ENCODE results near the gene EXOC6B. TPM values are rescaled to one million over a fixed set of nuclear protein-coding genes. Genes with fewer than 3 reads are reported as not detected.

The EXOC6B gene
- total RNA-seq, 2 experiments from 2014 or later: 16.9 to 17.5 TPM

- peaks cover 0 to 9% of the 10 kb centered on the region in 2 experiments for H3K9me3 ChIP-seq (ENCODE audit: control insufficient read depth in 1 of 2, insufficient read depth in 1 of 2, low read length in 2 of 2)
- Mint-ChIP-seq H3K4me1 (ENCODE audit: low read depth) (peaks cover 4% of the 10 kb centered on the region), H3K36me3 (ENCODE audit: low read depth) (peaks cover 32% of the 10 kb centered on the region), H3K9me3 (peaks cover 7% of the 10 kb centered on the region), H3K27me3 (no peaks in the 10 kb centered on the region), H3K27ac (no peak overlapping the region), H3K4me3 (no peak overlapping the region)
- CTCF ChIA-PET: no interaction called here
- no peaks in the 10 kb centered on the region for H3K27me3 ChIP-seq (ENCODE audit: control insufficient read depth in 1 of 2, insufficient read depth in 2 of 2, low read length in 2 of 2)
- H3K27ac ChIP-seq (ENCODE audit: low read depth in 1 of 2, low read length in 2 of 2): no peak overlapping the region
- DNase-seq (no peak), ATAC-seq (ENCODE audit: poor library complexity) (no peak)
- POLR2A ChIA-PET: no interaction called here
- no peaks in the 10 kb centered on the region for H3K36me3 ChIP-seq (ENCODE audit: insufficient read depth, low read length)
- no peaks in the 10 kb centered on the region for H3K4me1 ChIP-seq (ENCODE audit: insufficient read depth, low read length)
- no peak overlapping the region for H3K4me3 ChIP-seq (ENCODE audit: low read length)
- intact Hi-C loops (cut with DNase I, micrococcal nuclease): no loop called here
- no peak for TF ChIP-seq CTCF (IDR thresholded peaks at IDR 0.05)
These were observed 213.1 kb downstream of the EXOC6B start for GRCh38 chr2:72612614-72613160.

GRCh38 chr2:72607189-72607588 lies 218.6 kb downstream of the EXOC6B start:
- H3K4me3 Mint-ChIP-seq: no peak overlapping the region
- no peak for TF ChIP-seq CTCF (IDR thresholded peaks at IDR 0.05)
- H3K36me3 Mint-ChIP-seq (ENCODE audit: low read depth): peaks cover 6% of the 10 kb centered on the region
- CTCF ChIA-PET: no interaction called here
- Histone ChIP-seq H3K27me3 (ENCODE audit: control insufficient read depth in 1 of 2, insufficient read depth in 2 of 2, low read length in 2 of 2) (no peaks in the 10 kb centered on the region), H3K36me3 (ENCODE audit: insufficient read depth, low read length) (no peaks in the 10 kb centered on the region), H3K4me3 (ENCODE audit: low read length) (no peak overlapping the region), H3K27ac (ENCODE audit: low read depth in 1 of 2, low read length in 2 of 2) (no peak overlapping the region), H3K4me1 (ENCODE audit: insufficient read depth, low read length) (no peaks in the 10 kb centered on the region), H3K9me3 (ENCODE audit: control insufficient read depth in 1 of 2, insufficient read depth in 1 of 2, low read length in 2 of 2) (no peaks in the 10 kb centered on the region)
- POLR2A ChIA-PET: no interaction called here
- H3K4me1 Mint-ChIP-seq (ENCODE audit: low read depth): no peaks in the 10 kb centered on the region
- ATAC-seq (ENCODE audit: poor library complexity) (no peak), DNase-seq (no peak)
- no peaks in the 10 kb centered on the region for H3K9me3 Mint-ChIP-seq
- no peak overlapping the region for H3K27ac Mint-ChIP-seq
- no peaks in the 10 kb centered on the region for H3K27me3 Mint-ChIP-seq
- intact Hi-C loops (cut with DNase I, micrococcal nuclease): no loop called here

GRCh38 chr2:72605836-72606442 lies 219.9 kb downstream of the EXOC6B start:
- DNase-seq (no peak), ATAC-seq (ENCODE audit: poor library complexity) (no peak)
- ChIA-PET CTCF (interaction anchor here (0.8 kb wide), 1 partner anchor 682 kb away, joined by 3 read pairs; no protein-coding TSS in a partner anchor), POLR2A (no interaction called here)
- Mint-ChIP-seq H3K4me3 (no peak overlapping the region), H3K4me1 (ENCODE audit: low read depth) (no peaks in the 10 kb centered on the region), H3K9me3 (no peaks in the 10 kb centered on the region), H3K27me3 (no peaks in the 10 kb centered on the region), H3K27ac (no peak overlapping the region), H3K36me3 (ENCODE audit: low read depth) (peaks cover 5% of the 10 kb centered on the region)
- Histone ChIP-seq H3K36me3 (ENCODE audit: insufficient read depth, low read length) (no peaks in the 10 kb centered on the region), H3K27me3 (ENCODE audit: control insufficient read depth in 1 of 2, insufficient read depth in 2 of 2, low read length in 2 of 2) (no peaks in the 10 kb centered on the region), H3K27ac (ENCODE audit: low read depth in 1 of 2, low read length in 2 of 2) (no peak overlapping the region), H3K4me3 (ENCODE audit: low read length) (no peak overlapping the region), H3K4me1 (ENCODE audit: insufficient read depth, low read length) (no peaks in the 10 kb centered on the region), H3K9me3 (ENCODE audit: control insufficient read depth in 1 of 2, insufficient read depth in 1 of 2, low read length in 2 of 2) (no peaks in the 10 kb centered on the region)
- TF ChIP-seq CTCF (IDR thresholded peaks at IDR 0.05): peak; percentile 66
- intact Hi-C loops (cut with DNase I, micrococcal nuclease): no loop called here
